K562 (cell line): ENCODE results near the gene KLK1. TPM values are rescaled to one million over a fixed set of nuclear protein-coding genes. Genes with fewer than 3 reads are reported as not detected.

ENCODE experiments used
- ATF1 ChIP-seq, 2 experiments: fragments of 450-650 bp in 1 of 2; IDR thresholded peaks; 2 replicates each; pipeline ENCODE4 v1.6.1; 2016; ENCODE audit warnings: missing compliant biosample characterization in 1 of 2, missing genetic modification characterization in 1 of 2
- FIP1L1 ChIP-seq: fragments of 200-400 bp; formaldehyde crosslinking; IDR thresholded peaks from 2 replicates; pipeline ENCODE4 v1.6.1; 2018; ENCODE audit warnings: mild to moderate bottlenecking, low read depth, low read length; ENCODE audit not compliant: poor library complexity, severe bottlenecking
- HMG20B ChIP-seq: fragments of 250-450 bp; sonication (Bioruptor Pico); IDR thresholded peaks from 2 replicates; pipeline ENCODE4 v1.5.0; 2021; ENCODE audit warnings: mild to moderate bottlenecking
- KAT7 ChIP-seq: sonication (generic); formaldehyde crosslinking; IDR thresholded peaks from 2 replicates; pipeline ENCODE4 v1.8.0; 2022; ENCODE audit warnings: missing genetic modification reagents, mild to moderate bottlenecking, borderline replicate concordance
- KDM5B ChIP-seq: fragments of 200-600 bp; sonication (generic); IDR thresholded peaks from 2 replicates; pipeline ENCODE4 v1.6.1; 2012; ENCODE audit warnings: low read depth, mild to moderate bottlenecking, moderate library complexity, low read length, control low read depth, inconsistent platforms; ENCODE audit not compliant: insufficient replicate concordance
- MECOM ChIP-seq: fragments of 250-450 bp; sonication (Bioruptor Pico); IDR thresholded peaks from 2 replicates; pipeline ENCODE4 v1.8.0; 2022; ENCODE audit warnings: inconsistent platforms
- NFIC ChIP-seq: fragments of 450-650 bp; IDR thresholded peaks from 2 replicates; pipeline ENCODE4 v1.6.1; 2017; ENCODE audit warnings: mild to moderate bottlenecking, inconsistent platforms
- NFRKB ChIP-seq: fragments of 450-650 bp; IDR thresholded peaks from 2 replicates; pipeline ENCODE4 v1.6.1; 2016; ENCODE audit warnings: low read depth
- NUFIP1 ChIP-seq: fragments of 450-650 bp; IDR thresholded peaks from 2 replicates; pipeline ENCODE4 v1.6.1; 2018; ENCODE audit not compliant: partially characterized antibody
- RBM14 ChIP-seq: fragments of 200-400 bp; formaldehyde crosslinking; IDR thresholded peaks from 2 replicates; pipeline ENCODE4 v1.6.1; 2018; ENCODE audit warnings: low read depth, mild to moderate bottlenecking, low read length, moderate library complexity, borderline replicate concordance; ENCODE audit not compliant: insufficient read depth
- RFX1 ChIP-seq: fragments of 450-650 bp; IDR thresholded peaks from 2 replicates; pipeline ENCODE4 v1.6.1; 2016; ENCODE audit warnings: mild to moderate bottlenecking, moderate library complexity
- SMC3 ChIP-seq: conservative IDR thresholded peaks from 2 replicates; pipeline ENCODE4 v1.6.1; 2011; ENCODE audit warnings: low read depth, low read length, improper control_type of control experiment; ENCODE audit not compliant: insufficient read depth
- TBP ChIP-seq: optimal IDR thresholded peaks from 2 replicates; pipeline ENCODE3; 2011; ENCODE audit warnings: low read depth, low read length, improper control_type of control experiment
- ZNF124 ChIP-seq: sonication (generic); formaldehyde crosslinking; IDR thresholded peaks from 2 replicates; pipeline ENCODE4 v1.8.1; 2022; ENCODE audit warnings: missing genetic modification reagents
- ZNF324 ChIP-seq: fragments of 250-450 bp; sonication (Bioruptor Pico); IDR thresholded peaks from 2 replicates; pipeline ENCODE4 v1.4.0; 2020; ENCODE audit warnings: mild to moderate bottlenecking
- ZNF830 ChIP-seq: fragments of 250-450 bp; sonication (Bioruptor Pico); IDR thresholded peaks from 2 replicates; pipeline ENCODE4 v1.5.0; 2021; ENCODE audit warnings: mild to moderate bottlenecking
- polyA plus RNA-seq, 8 experiments: library from polyadenylated mRNA; depleted of rRNA in 4 of 8; stranded (reverse) in 5 of 8; unstranded in 3 of 8; fragments of >200 nt; fragmentation: Nextera tagmentation in 2 of 8; fragmentation: Illumina TruSeq in 1 of 8; extraction: Ambion mirVana in 2 of 8; extraction: Trizol in 1 of 8; gene quantifications; 2 replicates each; pipeline versions ENCODE4 v1.2.1 to v1.2.3, GENCODE V29; 2011 to 2014; ENCODE audit warnings: inconsistent platforms in 1 of 8, missing spikeins in 1 of 8
- total RNA-seq, 7 experiments: library from RNA; depleted of rRNA in 6 of 7; stranded (reverse); fragments of >200 nt in 6 of 7; fragmentation: Illumina TruSeq in 2 of 7; extraction: Trizol in 2 of 7; gene quantifications; 2 replicates each; pipeline versions ENCODE4 v1.2.1 to v1.2.3, GENCODE V29; 2011 to 2021; ENCODE audit warnings: low replicate concordance in 1 of 7
- TF ChIP-seq, protein P1 (sequence below), 2 experiments: IDR thresholded peaks in 1 of 2; conservative IDR thresholded peaks in 1 of 2; 2 replicates each; pipeline ENCODE4 v1.6.1; 2016; ENCODE audit warnings: low read depth in 2 of 2, mild to moderate bottlenecking in 1 of 2, missing compliant biosample characterization in 1 of 2, missing genetic modification characterization in 1 of 2, moderate library complexity in 1 of 2
- TF ChIP-seq, protein P2 (sequence below): sonication (generic); formaldehyde crosslinking; IDR thresholded peaks from 2 replicates; pipeline ENCODE4 v1.8.0; 2022; ENCODE audit warnings: mild to moderate bottlenecking, missing genetic modification reagents, borderline replicate concordance
- TF ChIP-seq, protein P3 (sequence below), 3 experiments: IDR thresholded peaks in 2 of 3; conservative IDR thresholded peaks in 1 of 3; 2 replicates each; pipeline ENCODE4 v1.5.1; 2011 to 2012; ENCODE audit warnings: low read length in 3 of 3, mild to moderate bottlenecking in 3 of 3, control low read depth in 2 of 3, improper control_type of control experiment in 1 of 3, inconsistent platforms in 1 of 3, low read depth in 1 of 3, mixed read lengths in 1 of 3, moderate library complexity in 1 of 3; ENCODE audit not compliant: insufficient read depth in 2 of 3
- TF ChIP-seq, protein P4 (sequence below): fragments of 250-450 bp; sonication (Bioruptor Pico); IDR thresholded peaks from 2 replicates; pipeline ENCODE4 v1.8.0; 2021; ENCODE audit warnings: borderline replicate concordance, mild to moderate bottlenecking, moderate library complexity; ENCODE audit not compliant: poor library complexity, severe bottlenecking

The KLK1 gene
- total and polyA plus RNA-seq, 9 of the 15 experiments (the other 6 are each of a cell fraction or from before 2014, with no cell fraction given): 0.87 to 15.4 (median 9.1) TPM

DNA sequence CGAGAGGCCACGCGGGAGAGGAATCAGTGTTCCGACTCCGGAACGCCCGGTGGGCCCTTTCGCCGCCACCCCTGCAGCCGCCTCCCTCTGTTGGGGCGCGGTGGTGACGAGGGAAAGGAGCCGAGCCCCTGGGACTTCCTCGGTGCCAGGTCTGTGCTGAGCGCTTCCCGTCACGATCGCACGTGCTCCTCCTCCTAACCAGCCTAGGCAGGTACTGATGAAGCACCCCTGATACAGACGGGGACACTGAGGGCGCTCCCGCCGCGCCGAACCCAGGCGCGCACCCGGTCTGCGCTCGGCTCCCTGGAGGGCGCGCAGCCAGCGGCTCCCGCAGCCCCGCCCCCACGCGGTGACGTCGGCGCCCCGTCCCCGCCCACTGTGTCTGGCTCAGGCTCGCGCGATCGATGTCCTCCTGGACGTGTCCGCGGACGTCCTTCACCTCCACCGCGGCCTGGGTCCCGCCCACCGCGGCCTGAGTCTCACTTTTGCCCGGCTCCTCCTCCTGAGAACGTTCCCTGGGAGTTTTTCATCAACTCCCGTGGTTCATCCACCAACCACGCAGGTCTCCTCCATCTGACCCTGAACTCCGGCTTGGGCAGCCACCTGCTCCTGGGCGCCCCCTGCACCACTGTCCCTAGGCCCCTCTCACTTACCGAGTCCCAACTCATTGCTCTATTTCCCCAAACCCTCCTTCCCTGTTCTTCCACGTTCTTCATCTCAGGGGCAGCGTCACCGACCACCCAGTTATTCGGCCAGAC is 12.4 kb upstream of the KLK1 start (continued):
- TF ChIP-seq MECOM (no peak), RFX1 (no peak), NFIC (peak; percentile 53), ATF1 (CRISPR knock-in tag; IDR thresholded peaks at IDR 0.05) (no peak), ATF1 (tag; IDR thresholded peaks at IDR 0.05) (peak; percentile 93), TBP (peak; percentile 69), SMC3 (no peak), ZNF324 (CRISPR knock-in tag) (no peak), NUFIP1 (no peak), KAT7 (no peak; the same call in 1 of the 2 replicates), FIP1L1 (no peak), ZNF124 (CRISPR knock-in tag) (0 out of 2 replicates have a peak, but pooled peaks have one; percentile 45), RBM14 (no peak), NFRKB (no peak), ZNF830 (CRISPR knock-in tag) (no peak), KDM5B (peak; percentile 91), HMG20B (CRISPR knock-in tag) (no peak)
- TF ChIP-seq, protein P1, sequence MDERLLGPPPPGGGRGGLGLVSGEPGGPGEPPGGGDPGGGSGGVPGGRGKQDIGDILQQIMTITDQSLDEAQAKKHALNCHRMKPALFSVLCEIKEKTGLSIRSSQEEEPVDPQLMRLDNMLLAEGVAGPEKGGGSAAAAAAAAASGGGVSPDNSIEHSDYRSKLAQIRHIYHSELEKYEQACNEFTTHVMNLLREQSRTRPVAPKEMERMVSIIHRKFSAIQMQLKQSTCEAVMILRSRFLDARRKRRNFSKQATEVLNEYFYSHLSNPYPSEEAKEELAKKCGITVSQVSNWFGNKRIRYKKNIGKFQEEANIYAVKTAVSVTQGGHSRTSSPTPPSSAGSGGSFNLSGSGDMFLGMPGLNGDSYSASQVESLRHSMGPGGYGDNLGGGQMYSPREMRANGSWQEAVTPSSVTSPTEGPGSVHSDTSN (CRISPR knock-in tag; IDR thresholded peaks at IDR 0.05; ENCODE audit: low read depth): no peak
- TF ChIP-seq, protein P1 (tag; conservative IDR thresholded peaks at IDR 0.05; ENCODE audit: low read depth): no peak
- TF ChIP-seq, protein P2, sequence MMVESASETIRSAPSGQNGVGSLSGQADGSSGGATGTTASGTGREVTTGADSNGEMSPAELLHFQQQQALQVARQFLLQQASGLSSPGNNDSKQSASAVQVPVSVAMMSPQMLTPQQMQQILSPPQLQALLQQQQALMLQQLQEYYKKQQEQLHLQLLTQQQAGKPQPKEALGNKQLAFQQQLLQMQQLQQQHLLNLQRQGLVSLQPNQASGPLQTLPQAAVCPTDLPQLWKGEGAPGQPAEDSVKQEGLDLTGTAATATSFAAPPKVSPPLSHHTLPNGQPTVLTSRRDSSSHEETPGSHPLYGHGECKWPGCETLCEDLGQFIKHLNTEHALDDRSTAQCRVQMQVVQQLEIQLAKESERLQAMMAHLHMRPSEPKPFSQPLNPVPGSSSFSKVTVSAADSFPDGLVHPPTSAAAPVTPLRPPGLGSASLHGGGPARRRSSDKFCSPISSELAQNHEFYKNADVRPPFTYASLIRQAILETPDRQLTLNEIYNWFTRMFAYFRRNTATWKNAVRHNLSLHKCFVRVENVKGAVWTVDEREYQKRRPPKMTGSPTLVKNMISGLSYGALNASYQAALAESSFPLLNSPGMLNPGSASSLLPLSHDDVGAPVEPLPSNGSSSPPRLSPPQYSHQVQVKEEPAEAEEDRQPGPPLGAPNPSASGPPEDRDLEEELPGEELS (CRISPR knock-in tag): no peak
- TF ChIP-seq, protein P3, sequence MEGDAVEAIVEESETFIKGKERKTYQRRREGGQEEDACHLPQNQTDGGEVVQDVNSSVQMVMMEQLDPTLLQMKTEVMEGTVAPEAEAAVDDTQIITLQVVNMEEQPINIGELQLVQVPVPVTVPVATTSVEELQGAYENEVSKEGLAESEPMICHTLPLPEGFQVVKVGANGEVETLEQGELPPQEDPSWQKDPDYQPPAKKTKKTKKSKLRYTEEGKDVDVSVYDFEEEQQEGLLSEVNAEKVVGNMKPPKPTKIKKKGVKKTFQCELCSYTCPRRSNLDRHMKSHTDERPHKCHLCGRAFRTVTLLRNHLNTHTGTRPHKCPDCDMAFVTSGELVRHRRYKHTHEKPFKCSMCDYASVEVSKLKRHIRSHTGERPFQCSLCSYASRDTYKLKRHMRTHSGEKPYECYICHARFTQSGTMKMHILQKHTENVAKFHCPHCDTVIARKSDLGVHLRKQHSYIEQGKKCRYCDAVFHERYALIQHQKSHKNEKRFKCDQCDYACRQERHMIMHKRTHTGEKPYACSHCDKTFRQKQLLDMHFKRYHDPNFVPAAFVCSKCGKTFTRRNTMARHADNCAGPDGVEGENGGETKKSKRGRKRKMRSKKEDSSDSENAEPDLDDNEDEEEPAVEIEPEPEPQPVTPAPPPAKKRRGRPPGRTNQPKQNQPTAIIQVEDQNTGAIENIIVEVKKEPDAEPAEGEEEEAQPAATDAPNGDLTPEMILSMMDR (IDR thresholded peaks at IDR 0.05 in 2 of 3, conservative IDR thresholded peaks at IDR 0.05 in 1 of 3; ENCODE audit: insufficient read depth in 2 of 3, low read depth in 1 of 3, low read length in 3 of 3): 0 out of 6 replicates have a peak, but pooled peaks of 1 of the 3 experiments have one; percentile 2
- TF ChIP-seq, protein P4, sequence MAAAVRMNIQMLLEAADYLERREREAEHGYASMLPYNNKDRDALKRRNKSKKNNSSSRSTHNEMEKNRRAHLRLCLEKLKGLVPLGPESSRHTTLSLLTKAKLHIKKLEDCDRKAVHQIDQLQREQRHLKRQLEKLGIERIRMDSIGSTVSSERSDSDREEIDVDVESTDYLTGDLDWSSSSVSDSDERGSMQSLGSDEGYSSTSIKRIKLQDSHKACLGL (CRISPR knock-in tag): no peak
